Subcutaneous adipose tissue (tissue), 4 donors: Measurements from ENCODE around the gene TERT. TPM values are rescaled to one million over a fixed set of nuclear protein-coding genes. Genes with fewer than 3 reads are reported as not detected.

ENCODE experiments used
- CTCF ChIP-seq: fragments of 450-650 bp; IDR thresholded peaks from one replicate; pipeline ENCODE4 v1.5.1; 2016; ENCODE audit warnings: low read depth, mild to moderate bottlenecking, control low read depth, antibody characterized with exemption, moderate library complexity
- total RNA-seq, 4 donors: library from RNA; depleted of rRNA; stranded (reverse); fragments of >200 nt; gene quantifications; one replicate each; pipeline ENCODE4 v1.1.0, GENCODE V29; 2016

The TERT gene
- total RNA-seq, 4 donors from 2014 or later = not detected

DNA sequence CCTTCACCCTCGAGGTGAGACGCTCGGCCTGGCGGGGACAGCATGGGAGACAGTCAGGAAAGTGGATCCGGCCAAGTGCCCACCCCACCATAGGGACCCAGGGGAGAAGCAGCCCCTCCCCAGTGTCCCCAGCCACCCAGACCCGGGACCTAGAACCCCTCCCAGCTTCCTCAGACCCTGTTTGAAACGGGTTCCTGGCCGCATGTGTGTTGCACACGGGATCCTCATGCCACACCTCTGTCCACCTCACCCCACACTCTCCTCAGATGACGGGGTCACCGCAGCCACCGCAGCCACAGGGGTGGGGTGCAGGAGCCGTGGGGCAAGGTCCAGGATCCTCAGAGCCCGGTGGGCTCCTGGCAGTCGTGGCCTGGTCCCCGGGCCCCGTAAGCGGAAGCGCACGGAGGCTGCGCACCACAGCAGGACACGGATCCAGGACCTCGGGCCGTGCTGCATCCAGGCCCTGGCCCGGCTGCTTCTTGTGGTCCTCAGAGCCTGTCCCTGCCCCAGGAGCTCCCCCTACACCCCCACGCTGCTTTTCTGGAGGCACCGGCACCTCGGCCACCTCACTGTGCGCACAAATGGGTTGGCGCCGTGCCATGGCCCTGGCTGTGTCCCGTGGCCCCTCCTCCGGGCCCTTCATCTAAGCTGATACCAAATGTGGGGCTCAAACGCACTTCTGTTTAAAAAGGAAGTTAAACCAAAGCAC is 15.3 kb downstream of the TERT start:
- TF ChIP-seq CTCF = no peak

GRCh38 chr5:1278656-1279442 is 16.0 kb downstream of the TERT start:
- TF ChIP-seq CTCF = no peak

DNA sequence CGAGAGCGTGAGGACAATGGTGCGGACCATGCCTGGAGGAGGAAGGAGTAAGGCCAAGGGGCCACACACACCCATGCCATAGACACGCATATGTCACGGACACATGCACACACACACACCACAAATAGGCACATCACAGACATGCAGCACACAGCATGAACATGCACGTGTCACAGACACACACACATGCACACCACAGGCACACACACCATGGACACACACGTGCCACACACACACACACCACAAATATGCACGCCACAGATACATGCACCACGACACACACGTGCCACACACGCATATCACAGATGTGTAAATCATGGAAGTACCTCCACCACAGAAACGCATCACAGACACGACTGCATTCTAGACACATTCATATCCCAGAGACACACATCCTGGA is 16.7 kb downstream of the TERT start:
- TF ChIP-seq CTCF = no peak

- no peak for TF ChIP-seq CTCF
Measured at GRCh38 chr5:1277781-1278180, 17.1 kb downstream of the TERT start.

- TF ChIP-seq CTCF = no peak
Measured at GRCh38 chr5:1277331-1277730, 17.5 kb downstream of the TERT start.

DNA sequence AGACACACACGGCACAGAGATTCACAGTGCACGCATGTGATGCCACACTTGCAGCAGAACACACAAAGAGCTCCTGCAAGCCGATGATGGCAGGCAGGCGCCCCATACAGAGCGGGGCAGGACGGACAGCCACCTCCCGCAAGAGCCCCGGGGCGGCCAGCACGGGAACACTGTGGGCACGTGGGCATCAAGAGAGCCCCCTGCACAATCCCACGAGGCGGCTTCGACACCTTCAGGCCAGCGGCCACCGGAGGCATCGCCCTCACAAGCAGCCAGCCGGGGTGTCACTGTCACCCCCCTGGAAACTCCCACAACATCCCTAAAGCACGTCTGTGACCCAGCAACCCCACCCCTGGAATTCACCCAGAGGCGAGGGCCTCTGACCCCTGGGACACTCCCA is 17.9 kb downstream of the TERT start:
- no peak for TF ChIP-seq CTCF

- no peak for TF ChIP-seq CTCF
Measured at GRCh38 chr5:1274471-1274870, 20.4 kb downstream of the TERT start.
